GM12878 (cell line): ENCODE data around the gene RAC2. TPM values are rescaled to one million over a fixed set of nuclear protein-coding genes. Genes with fewer than 3 reads are reported as not detected.

Experiments used
- ATAC-seq: fragments of 200-7000 bp; cut with Tn5 transposase; 3 replicates; pipeline ENCODE4 v1.9.1; 2020; ENCODE audit warnings: mild to moderate bottlenecking, moderate library complexity
- BruUV-seq: library from RNA; stranded (reverse); fragments of 400-500 nt; replicated peaks from 2 replicates; lab custom pipeline; 2021; lab: Mats Ljungman, UMichigan
- CTCF ChIA-PET: fragments of 300-600 bp; sonication (Branson Sonifier 250); formaldehyde crosslinking; extraction: SDS; loops from one replicate; lab custom pipeline; 2021; ENCODE audit warnings: inconsistent platforms; lab: Yijun Ruan, JAX
- POLR2A ChIA-PET: fragments of 350-600 bp; formaldehyde crosslinking; extraction: SDS; loops from one replicate; lab custom pipeline; 2021; ENCODE audit warnings: inconsistent platforms; lab: Charles Lee
- RAD21 ChIA-PET: fragments of 300-600 bp; sonication (Branson Sonifier 250); formaldehyde crosslinking; loops from one replicate; lab custom pipeline; 2023; ENCODE audit warnings: antibody characterized with exemption; ENCODE audit not compliant: unreplicated experiment; lab: Charles Lee
- SMC1A ChIA-PET: fragments of 300-600 bp; sonication (Branson Sonifier 250); formaldehyde crosslinking; loops from one replicate; lab custom pipeline; 2023; ENCODE audit not compliant: unreplicated experiment, uncharacterized antibody; lab: Charles Lee
- DNase-seq: peaks from one replicate; pipeline ENCODE4 v3.0.0-alpha.2; 2011; ENCODE audit warnings: low read depth, low spot score
- FAIRE-seq: peaks from 3 replicates; lab custom pipeline; 2011; peaks lifted over from hg19 to GRCh38; lab: Jason Lieb, UNC
- H2AFZ ChIP-seq: 2 replicates; pipeline ENCODE4 v1.6.0; 2011; ENCODE audit warnings: low read depth, low read length, control low read depth; ENCODE audit not compliant: control insufficient read depth
- H3K27ac ChIP-seq: 2 replicates; pipeline ENCODE4 v1.5.1; 2011; ENCODE audit warnings: control low read depth; ENCODE audit not compliant: control insufficient read depth, insufficient read depth
- H3K27me3 ChIP-seq, 2 experiments: replicated peaks in 1 of 2; 2 replicates each; pipeline versions ENCODE4 v1.6.0 to v1.6.1; 2011; ENCODE audit warnings: low read length in 1 of 2; ENCODE audit not compliant: control insufficient read depth in 2 of 2, insufficient read depth in 2 of 2
- H3K36me3 ChIP-seq, 2 experiments: 2 replicates each; pipeline ENCODE4 v1.5.1; 2011; ENCODE audit warnings: low read length in 1 of 2; ENCODE audit not compliant: control insufficient read depth in 2 of 2, insufficient read depth in 2 of 2
- H3K4me1 ChIP-seq: 2 replicates; pipeline ENCODE4 v1.6.1; 2011; ENCODE audit warnings: mild to moderate bottlenecking, low read length, moderate library complexity, mixed read lengths; ENCODE audit not compliant: control insufficient read depth, insufficient read depth
- H3K4me2 ChIP-seq: 2 replicates; pipeline ENCODE4 v1.6.0; 2011; ENCODE audit warnings: control low read depth; ENCODE audit not compliant: control insufficient read depth, insufficient read depth
- H3K4me3 ChIP-seq: fragments of 200-600 bp; sonication (generic); 2 replicates; pipeline ENCODE4 v1.5.1; 2016
- H3K79me2 ChIP-seq: 2 replicates; pipeline ENCODE4 v1.6.0; 2011; ENCODE audit warnings: low read length; ENCODE audit not compliant: control insufficient read depth, insufficient read depth
- H3K9ac ChIP-seq: 2 replicates; pipeline ENCODE4 v1.8.0; 2011; ENCODE audit warnings: low read length, control low read depth, mixed read lengths; ENCODE audit not compliant: control insufficient read depth, insufficient read depth
- H3K9me3 ChIP-seq: replicated peaks from 3 replicates; pipeline ENCODE4 v1.5.1; 2011; ENCODE audit warnings: mild to moderate bottlenecking, low read length; ENCODE audit not compliant: control insufficient read depth, insufficient read depth
- H4K20me1 ChIP-seq: 2 replicates; pipeline ENCODE4 v1.6.0; 2011; ENCODE audit not compliant: control insufficient read depth, insufficient read depth
- ATF2 ChIP-seq: IDR thresholded peaks from 2 replicates; pipeline ENCODE4 v1.6.1; 2012; ENCODE audit warnings: low read length, inconsistent platforms
- ATF3 ChIP-seq: IDR thresholded peaks from 2 replicates; pipeline ENCODE4 v1.6.1; 2011; ENCODE audit warnings: low read depth, mild to moderate bottlenecking, low read length, moderate library complexity, borderline replicate concordance; ENCODE audit errors: extremely low read depth
- CEBPZ ChIP-seq: fragments of 150-350 bp; IDR thresholded peaks from 2 replicates; pipeline ENCODE4 v1.6.1; 2016; ENCODE audit warnings: low read depth, low read length
- HDAC2 ChIP-seq: fragments of 200-600 bp; sonication (generic); IDR thresholded peaks from 2 replicates; pipeline ENCODE4 v1.6.1; 2017
- PAX8 ChIP-seq: fragments of 450-650 bp; IDR thresholded peaks from 2 replicates; pipeline ENCODE4 v1.6.1; 2017; ENCODE audit warnings: mild to moderate bottlenecking, moderate library complexity
- RB1 ChIP-seq: fragments of 450-650 bp; formaldehyde crosslinking; IDR thresholded peaks from 2 replicates; pipeline ENCODE4 v1.6.1; 2017; ENCODE audit warnings: mild to moderate bottlenecking, borderline replicate concordance
- SMAD5 ChIP-seq: IDR thresholded peaks from 2 replicates; pipeline ENCODE4 v1.6.1; 2016; ENCODE audit warnings: antibody characterized with exemption, low read depth
- SMC3 ChIP-seq: IDR thresholded peaks from 2 replicates; pipeline ENCODE4 v1.6.1; 2011; ENCODE audit warnings: low read length, improper control_type of control experiment, borderline replicate concordance
- SREBF1 ChIP-seq: IDR thresholded peaks from 2 replicates; pipeline ENCODE4 v1.6.1; 2012; ENCODE audit warnings: mild to moderate bottlenecking, low read length
- USF2 ChIP-seq: IDR thresholded peaks from 2 replicates; pipeline ENCODE4 v1.6.1; 2011; ENCODE audit warnings: low read depth, low read length, improper control_type of control experiment, borderline replicate concordance
- ZNF207 ChIP-seq: fragments of 450-650 bp; IDR thresholded peaks from 2 replicates; pipeline ENCODE4 v1.6.1; 2014; ENCODE audit warnings: antibody characterized with exemption, mild to moderate bottlenecking, borderline replicate concordance
- ZNF274 ChIP-seq: IDR thresholded peaks from one replicate; pipeline ENCODE4 v1.8.0; 2011; ENCODE audit not compliant: insufficient read length, insufficient read depth
- ZSCAN29 ChIP-seq: fragments of 450-650 bp; IDR thresholded peaks from 2 replicates; pipeline ENCODE4 v1.6.1; 2017; ENCODE audit warnings: mild to moderate bottlenecking, moderate library complexity
- whole genome bisulfite sequencing: methylation state at CpG from one replicate; pipeline ENCODE4 v1.1.6; 2016; ENCODE audit warnings: low lambda C conversion rate; ENCODE audit not compliant: insufficient replicate concordance, insufficient coverage; ENCODE audit errors: missing lambda C conversion rate; 5-methylcytosine and 5-hydroxymethylcytosine counted together
- in situ Hi-C: fragments of 300-500 bp; cut with MboI; formaldehyde crosslinking; loops from 9 replicates; pipeline ENCODE4 v1.14.3; 2018; ENCODE audit warnings: mixed read lengths
- intact Hi-C: fragments of 100-400 bp; cut with micrococcal nuclease; formaldehyde crosslinking; loops from one replicate; pipeline ENCODE4 v1.14.2; 2022; ENCODE audit not compliant: unreplicated experiment
- polyA plus RNA-seq, 11 experiments: library from polyadenylated mRNA; depleted of rRNA in 4 of 11; unstranded in 6 of 11; stranded (reverse) in 5 of 11; fragments of >200 nt; fragmentation: Nextera tagmentation in 4 of 11; fragmentation: Illumina TruSeq in 1 of 11; extraction: Ambion mirVana in 4 of 11; extraction: Trizol in 1 of 11; gene quantifications; 1 replicate in 1 of 11; 2 replicates in 10 of 11; pipeline versions ENCODE4 v1.2.1 to v1.2.3, GENCODE V29; 2011 to 2016; ENCODE audit warnings: inconsistent platforms in 2 of 11, missing spikeins in 2 of 11, low read depth in 1 of 11
- total RNA-seq, 4 experiments: library from RNA; depleted of rRNA in 3 of 4; stranded (reverse); fragments of >200 nt in 3 of 4; fragmentation: Illumina TruSeq in 1 of 4; extraction: Trizol in 1 of 4; gene quantifications; 2 replicates each; pipeline versions ENCODE4 v1.2.1 to v1.2.3, GENCODE V29; 2013 to 2021

The RAC2 gene
- total and polyA plus RNA-seq, 10 of the 15 experiments (the other 5 are each of a cell fraction or from before 2014, with no cell fraction given): 102 to 386 (median 304) TPM

GRCh38 chr22:37237371-37238268 lies 6.4 kb downstream of the RAC2 start:
- ATAC-seq (no peak), DNase-seq (no peak), FAIRE-seq (no peak)
- ChIA-PET POLR2A (interaction anchor here (0.5 to 12.5 kb wide), 3 partner anchors 7 to 341 kb away, joined by 5 to 246 read pairs (median 140); no protein-coding TSS in a partner anchor), CTCF (interaction anchor here (1.4 to 12.8 kb wide), 3 partner anchors 21 to 39 kb away, joined by 3 to 265 read pairs (median 3); no protein-coding TSS in a partner anchor), RAD21 (interaction anchor here (0.6 to 9.8 kb wide), 4 partner anchors 11 to 191 kb away, joined by 3 to 196 read pairs (median 8); no protein-coding TSS in a partner anchor), SMC1A (interaction anchor here (0.8 to 2.1 kb wide), 5 partner anchors 8 to 23 kb away, joined by 3 to 11 read pairs (median 3); no protein-coding TSS in a partner anchor)
- peaks cover 77% of the 10 kb centered on the region for H3K79me2 ChIP-seq
- H3K4me2 ChIP-seq: peak overlapping the region; percentile 51; the same call in 1 of the 2 replicates
- H3K27ac ChIP-seq: no peak overlapping the region
- no peak overlapping the region for H2AFZ ChIP-seq
- peaks cover 8% of the 10 kb centered on the region; the same call in 1 of the 2 replicates for H4K20me1 ChIP-seq
- intact Hi-C loops (no loop called here), in situ Hi-C loops (no loop called here)
- H3K9ac ChIP-seq: no peak overlapping the region; the same call in 1 of the 2 replicates
- H3K4me3 ChIP-seq: no peak overlapping the region
- H3K36me3 ChIP-seq: peaks cover 42 to 53% of the 10 kb centered on the region in 2 experiments
- no peaks in the 10 kb centered on the region for H3K27me3 ChIP-seq
- no peaks in the 10 kb centered on the region for H3K9me3 ChIP-seq
- H3K4me1 ChIP-seq: peaks cover 82% of the 10 kb centered on the region
- 83% methylated on average over 20 of the region's 20 CpGs for WGBS
- no TSS peak for BruUV-seq
- TF ChIP-seq USF2 (no peak), ATF2 (no peak), ZNF274 (no peak), CEBPZ (no peak), SMC3 (no peak), RB1 (no peak), ZNF207 (no peak), SREBF1 (no peak), SMAD5 (no peak), ZSCAN29 (no peak), HDAC2 (no peak), ATF3 (no peak), PAX8 (no peak)
